Endodermal cell (in vitro differentiated cells): Measurements from ENCODE around the gene KIRREL3. TPM values are rescaled to one million over a fixed set of nuclear protein-coding genes. Genes with fewer than 3 reads are reported as not detected.

Experiments used
- DNase-seq: peaks from one replicate; pipeline ENCODE4 v3.0.0-alpha.2; 2017
- H3K27ac ChIP-seq: 2 replicates; pipeline ENCODE4 v1.5.1; 2013; ENCODE audit warnings: mild to moderate bottlenecking, low read depth, low read length, moderate library complexity
- H3K27me3 ChIP-seq: 2 replicates; pipeline ENCODE4 v1.6.1; 2013; ENCODE audit warnings: mild to moderate bottlenecking, low read length, moderate library complexity; ENCODE audit not compliant: insufficient read depth, control insufficient read depth, poor library complexity, severe bottlenecking
- H3K36me3 ChIP-seq: 2 replicates; pipeline ENCODE4 v1.7.0; 2013; ENCODE audit warnings: mild to moderate bottlenecking, low read length, moderate library complexity; ENCODE audit not compliant: control insufficient read depth, insufficient read depth
- H3K4me1 ChIP-seq: one replicate; pipeline ENCODE4 v1.7.0; 2013; ENCODE audit warnings: low read length; ENCODE audit not compliant: control insufficient read depth, insufficient read depth
- H3K4me3 ChIP-seq: 2 replicates; pipeline ENCODE4 v1.5.1; 2013; ENCODE audit warnings: mild to moderate bottlenecking, low read length, moderate library complexity
- H3K9ac ChIP-seq: 2 replicates; pipeline ENCODE4 v1.6.1; 2013; ENCODE audit warnings: mild to moderate bottlenecking, low read length, moderate library complexity; ENCODE audit not compliant: poor library complexity, severe bottlenecking; ENCODE audit errors: extremely low read depth
- H3K9me3 ChIP-seq: 2 replicates; pipeline ENCODE4 v1.6.1; 2013; ENCODE audit warnings: mild to moderate bottlenecking, low read length, moderate library complexity; ENCODE audit not compliant: control insufficient read depth
- H3K27ac Mint-ChIP-seq: 2 replicates; pipeline ENCODE4 v1.8.0; 2020; ENCODE audit warnings: mixed read lengths
- H3K27me3 Mint-ChIP-seq: 2 replicates; pipeline ENCODE4 v1.8.0; 2021; ENCODE audit warnings: mild to moderate bottlenecking, mixed read lengths; ENCODE audit not compliant: insufficient read depth
- H3K36me3 Mint-ChIP-seq: 2 replicates; pipeline ENCODE4 v1.8.0; 2020; ENCODE audit warnings: low read depth, mixed read lengths
- H3K4me1 Mint-ChIP-seq: 2 replicates; pipeline ENCODE4 v1.8.0; 2020; ENCODE audit warnings: mixed read lengths
- H3K4me3 Mint-ChIP-seq: 2 replicates; pipeline ENCODE4 v1.8.0; 2020; ENCODE audit warnings: mild to moderate bottlenecking, moderate library complexity, mixed read lengths
- H3K9me3 Mint-ChIP-seq: 2 replicates; pipeline ENCODE4 v1.8.0; 2020; ENCODE audit warnings: mild to moderate bottlenecking, mixed read lengths
- CTCF ChIP-seq: fragments of 200-600 bp; sonication (generic); conservative IDR thresholded peaks from 2 replicates; pipeline ENCODE4 v1.5.0; 2021; ENCODE audit warnings: antibody characterized with exemption, mild to moderate bottlenecking
- WGBS, 2 experiments: methylation state at CpG; one replicate each; pipeline versions ENCODE4 v1.1.5 to v1.1.7; 2013; ENCODE audit warnings: missing lambda C conversion rate in 2 of 2, mixed read lengths in 1 of 2; ENCODE audit not compliant: insufficient coverage in 1 of 2, insufficient read length in 1 of 2; 5-methylcytosine and 5-hydroxymethylcytosine counted together
- total RNA-seq, 2 donors: library from RNA; stranded (reverse); fragmentation: NEBNext Ultra II Directional in 1 of 2; extraction: Animal tissue kit (Norgen Biotek cat#: 25700) in 1 of 2; gene quantifications; 2 replicates in 1 of 2; 3 replicates in 1 of 2; pipeline ENCODE4 v1.2.1, GENCODE V29; 2021

The KIRREL3 gene
- total RNA-seq, 2 donors from 2014 or later, result 1.1 to 1.4 TPM

DNA sequence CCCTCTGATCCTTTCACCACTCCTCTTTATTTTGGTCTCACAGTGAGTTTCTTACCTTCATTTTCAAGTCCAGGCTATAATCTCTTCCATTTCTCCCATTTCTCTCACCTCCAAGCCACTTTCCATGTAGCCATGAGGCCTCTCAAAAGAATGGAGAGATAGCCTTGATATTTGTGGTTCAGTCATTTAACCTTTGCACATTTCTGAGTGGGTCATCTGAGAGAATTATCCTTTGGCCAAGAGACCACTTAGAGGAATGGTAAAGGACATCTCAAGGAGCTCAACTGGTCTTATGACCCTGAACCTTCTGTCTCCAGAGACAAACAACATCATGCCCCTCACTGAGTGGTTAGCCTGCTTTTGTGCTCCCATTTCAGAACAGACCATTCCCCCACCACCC is 121.1 kb downstream of the KIRREL3 start:
- H3K36me3 Mint-ChIP-seq, result no peaks in the 10 kb centered on the region

DNA sequence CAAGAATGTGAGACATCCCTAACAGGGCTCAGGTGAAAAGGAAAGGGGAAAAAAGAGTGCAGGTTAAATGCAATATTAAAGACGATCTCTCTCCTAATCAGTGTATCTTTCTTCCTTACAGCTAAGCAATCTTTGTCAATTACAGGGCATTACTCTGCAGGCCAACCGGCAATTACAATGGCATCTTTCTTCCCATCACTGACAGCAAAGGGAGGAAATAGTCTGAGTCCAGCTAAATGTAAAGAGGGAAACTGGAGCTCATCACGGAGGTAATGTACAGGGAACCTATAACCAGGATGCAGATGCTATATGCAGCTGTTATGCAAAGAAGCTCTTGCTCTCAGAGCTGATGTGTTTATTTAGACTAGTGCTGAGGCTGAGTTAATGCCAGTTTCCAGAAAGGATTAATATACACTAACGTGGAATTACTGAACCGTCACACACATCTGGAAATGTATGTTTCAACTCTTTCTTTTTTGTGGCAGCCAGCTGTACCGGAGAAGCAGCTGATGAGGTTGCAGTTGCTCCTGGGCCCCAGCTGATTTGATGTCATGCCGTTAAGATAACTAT is 121.6 kb downstream of the KIRREL3 start:
- no peak overlapping the region for H3K27ac ChIP-seq
- no peaks in the 10 kb centered on the region for H3K27me3 Mint-ChIP-seq

More for the DNA sequence above, 121.1 kb downstream of the KIRREL3 start:
- Mint-ChIP-seq H3K27ac (no peak overlapping the region), H3K27me3 (no peaks in the 10 kb centered on the region), H3K9me3 (no peaks in the 10 kb centered on the region), H3K4me3 (no peak overlapping the region), H3K4me1 (no peaks in the 10 kb centered on the region)
- Histone ChIP-seq H3K36me3 (no peaks in the 10 kb centered on the region), H3K27me3 (no peaks in the 10 kb centered on the region), H3K9ac (no peak overlapping the region), H3K4me1 (no peaks in the 10 kb centered on the region), H3K4me3 (no peak overlapping the region), H3K27ac (no peak overlapping the region), H3K9me3 (no peaks in the 10 kb centered on the region)
- no peak for DNase-seq
- no peak for TF ChIP-seq CTCF

GRCh38 chr11:126874831-126875230 is 125.7 kb downstream of the KIRREL3 start:
- no peaks in the 10 kb centered on the region for H3K4me1 Mint-ChIP-seq

More for the DNA sequence above, 121.6 kb downstream of the KIRREL3 start:
- Mint-ChIP-seq H3K9me3 (no peaks in the 10 kb centered on the region), H3K4me3 (no peak overlapping the region), H3K4me1 (no peaks in the 10 kb centered on the region), H3K36me3 (no peaks in the 10 kb centered on the region), H3K27ac (no peak overlapping the region)
- H3K9ac ChIP-seq, result no peak overlapping the region
- no peak for TF ChIP-seq CTCF
- H3K36me3 ChIP-seq, result no peaks in the 10 kb centered on the region
- no peaks in the 10 kb centered on the region for H3K4me1 ChIP-seq
- no peak overlapping the region for H3K4me3 ChIP-seq
- DNase-seq, result no peak
- no peaks in the 10 kb centered on the region for H3K27me3 ChIP-seq
- H3K9me3 ChIP-seq, result no peaks in the 10 kb centered on the region
- 85 to 90% methylated on average over 6 to 7 of the region's 7 CpGs for WGBS, 2 experiments

More at GRCh38 chr11:126874831-126875230, 125.7 kb downstream of the KIRREL3 start:
- Histone ChIP-seq H3K4me1 (no peaks in the 10 kb centered on the region), H3K9ac (no peak overlapping the region), H3K27ac (no peak overlapping the region), H3K9me3 (peaks cover 13% of the 10 kb centered on the region), H3K36me3 (no peaks in the 10 kb centered on the region), H3K27me3 (no peaks in the 10 kb centered on the region), H3K4me3 (no peak overlapping the region)
- peak; percentile 64 for DNase-seq
- Mint-ChIP-seq H3K27me3 (no peaks in the 10 kb centered on the region), H3K36me3 (no peaks in the 10 kb centered on the region), H3K9me3 (peaks cover 16% of the 10 kb centered on the region), H3K27ac (no peak overlapping the region), H3K4me3 (no peak overlapping the region)
- TF ChIP-seq CTCF, result peak; percentile 75
- WGBS, 2 experiments, result 68 to 93% methylated on average over 3 to 5 of the region's 5 CpGs
